AG09319 (cell line): ENCODE results near the gene FMC1.
A peak's percentile ranks its signal among the peaks of the same experiment; 100 is the strongest.

Experiments used
- DNase-seq: peaks from one replicate; pipeline ENCODE4 v3.0.0-alpha.2; 2010; ENCODE audit warnings: low read depth; ENCODE audit errors: extremely low read depth
- TF ChIP-seq, protein P1 (sequence below): IDR thresholded peaks from 2 replicates; pipeline ENCODE4 v1.5.1; 2011; ENCODE audit warnings: low read depth, mild to moderate bottlenecking, inconsistent platforms, low read length, moderate library complexity

Gene FMC1

DNA sequence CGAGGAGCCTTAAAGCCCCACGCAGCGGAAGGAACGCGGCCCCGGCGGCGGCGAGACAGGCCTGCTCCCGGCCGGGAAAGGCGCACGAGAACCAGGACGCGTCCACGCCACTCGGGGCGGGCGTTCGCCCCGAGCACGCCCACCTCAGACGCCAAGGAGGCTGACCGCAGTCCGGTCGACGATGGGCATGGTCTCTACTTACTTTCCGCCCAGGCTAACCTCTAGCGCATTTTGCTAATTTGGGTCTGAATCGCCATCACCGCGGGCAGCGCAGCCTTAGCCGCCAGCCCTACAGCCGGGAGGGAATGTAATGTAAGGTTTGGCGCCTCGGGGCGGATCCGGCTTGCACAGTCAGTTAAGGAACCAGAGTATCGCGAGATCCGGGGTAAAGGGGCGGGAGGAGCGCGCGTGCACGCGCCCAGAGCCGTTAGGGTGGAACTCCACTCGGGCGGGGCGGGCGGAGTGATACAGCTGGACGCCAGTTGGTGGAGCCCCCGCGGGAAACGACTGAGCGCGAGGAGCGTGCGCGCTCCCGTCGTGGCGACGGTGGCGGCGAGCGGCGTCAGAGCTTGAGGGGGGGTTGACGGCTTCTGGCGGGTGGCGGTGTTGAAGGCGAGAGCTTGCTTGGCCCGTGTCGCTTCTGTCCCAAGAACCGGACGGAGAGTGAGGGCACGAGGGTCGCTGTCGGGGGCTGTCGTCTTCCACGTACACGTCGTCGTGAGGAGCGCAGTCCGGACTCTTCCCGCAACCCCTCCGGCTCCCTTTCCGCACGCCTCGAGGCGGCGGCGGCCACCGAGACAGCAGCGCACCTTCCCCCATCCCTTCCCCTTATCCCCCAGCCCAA lies 18.5 kb downstream of the FMC1 start, which contains the start of gene LUC7L2:
Gene LUC7L2 (plus strand): TSS at position 529 of the 844 bp plus-strand sequence. CDS start 368 bp downstream, outside the sequence.
- TF ChIP-seq, protein P1, sequence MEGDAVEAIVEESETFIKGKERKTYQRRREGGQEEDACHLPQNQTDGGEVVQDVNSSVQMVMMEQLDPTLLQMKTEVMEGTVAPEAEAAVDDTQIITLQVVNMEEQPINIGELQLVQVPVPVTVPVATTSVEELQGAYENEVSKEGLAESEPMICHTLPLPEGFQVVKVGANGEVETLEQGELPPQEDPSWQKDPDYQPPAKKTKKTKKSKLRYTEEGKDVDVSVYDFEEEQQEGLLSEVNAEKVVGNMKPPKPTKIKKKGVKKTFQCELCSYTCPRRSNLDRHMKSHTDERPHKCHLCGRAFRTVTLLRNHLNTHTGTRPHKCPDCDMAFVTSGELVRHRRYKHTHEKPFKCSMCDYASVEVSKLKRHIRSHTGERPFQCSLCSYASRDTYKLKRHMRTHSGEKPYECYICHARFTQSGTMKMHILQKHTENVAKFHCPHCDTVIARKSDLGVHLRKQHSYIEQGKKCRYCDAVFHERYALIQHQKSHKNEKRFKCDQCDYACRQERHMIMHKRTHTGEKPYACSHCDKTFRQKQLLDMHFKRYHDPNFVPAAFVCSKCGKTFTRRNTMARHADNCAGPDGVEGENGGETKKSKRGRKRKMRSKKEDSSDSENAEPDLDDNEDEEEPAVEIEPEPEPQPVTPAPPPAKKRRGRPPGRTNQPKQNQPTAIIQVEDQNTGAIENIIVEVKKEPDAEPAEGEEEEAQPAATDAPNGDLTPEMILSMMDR = no peak
- DNase-seq = peak; percentile 97

DNA sequence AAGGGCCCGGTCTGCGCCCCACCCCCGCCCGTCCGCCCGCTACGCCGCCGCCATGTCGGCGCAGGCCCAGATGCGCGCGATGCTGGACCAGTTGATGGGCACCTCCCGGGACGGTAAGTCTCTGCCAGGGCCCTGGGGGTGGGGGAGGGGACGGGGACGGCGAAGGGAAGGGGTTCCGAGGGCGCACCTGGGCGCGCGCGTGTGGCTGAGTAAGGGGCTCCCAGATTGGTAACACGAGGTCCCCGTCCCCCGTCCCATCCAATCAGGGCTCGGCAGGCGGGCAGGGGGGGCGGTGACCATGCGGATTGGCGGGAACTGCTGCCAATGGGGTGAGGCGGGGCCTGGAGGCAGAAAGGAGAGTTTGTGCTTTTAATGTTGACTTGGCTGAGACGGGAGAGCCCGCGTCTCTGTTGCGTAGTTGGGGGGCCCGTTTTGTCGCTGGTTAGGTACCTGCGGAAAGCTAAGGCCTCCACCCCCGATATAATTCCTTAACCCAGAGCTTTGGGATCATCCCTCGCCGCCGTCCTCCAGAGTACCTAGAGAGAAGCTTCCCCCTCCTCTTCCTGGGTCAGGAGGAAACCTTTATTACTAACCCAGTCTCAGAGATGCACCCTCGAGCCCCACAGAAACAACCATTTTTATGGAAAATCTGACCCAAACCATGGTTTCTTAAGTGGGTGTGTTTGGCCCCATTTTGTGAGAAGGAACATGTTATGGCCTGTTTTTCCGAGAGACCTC lies 19.2 kb downstream of the FMC1 start:
- peak; percentile 83 for DNase-seq

DNA sequence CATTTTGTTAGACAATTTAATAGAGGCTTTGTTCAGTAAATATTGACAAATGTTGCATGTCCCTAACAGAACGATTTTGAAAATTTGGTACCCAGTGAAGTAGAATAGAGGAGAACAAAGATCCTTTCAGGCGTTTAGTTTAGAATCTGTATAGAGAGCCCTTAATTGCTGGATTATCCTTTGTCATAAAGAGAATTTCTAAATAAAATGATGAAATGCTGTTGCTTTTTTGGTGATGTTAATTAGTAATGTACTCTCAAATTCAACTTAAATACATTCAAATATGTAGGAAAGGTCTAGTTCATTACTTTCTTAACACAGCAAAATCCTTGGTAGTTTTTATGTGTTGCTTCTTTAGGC lies 19.8 kb downstream of the FMC1 start:
- TF ChIP-seq, protein P1 = no peak
- DNase-seq = no peak

More for the DNA sequence above, 19.2 kb downstream of the FMC1 start:
- TF ChIP-seq, protein P1 = no peak

DNA sequence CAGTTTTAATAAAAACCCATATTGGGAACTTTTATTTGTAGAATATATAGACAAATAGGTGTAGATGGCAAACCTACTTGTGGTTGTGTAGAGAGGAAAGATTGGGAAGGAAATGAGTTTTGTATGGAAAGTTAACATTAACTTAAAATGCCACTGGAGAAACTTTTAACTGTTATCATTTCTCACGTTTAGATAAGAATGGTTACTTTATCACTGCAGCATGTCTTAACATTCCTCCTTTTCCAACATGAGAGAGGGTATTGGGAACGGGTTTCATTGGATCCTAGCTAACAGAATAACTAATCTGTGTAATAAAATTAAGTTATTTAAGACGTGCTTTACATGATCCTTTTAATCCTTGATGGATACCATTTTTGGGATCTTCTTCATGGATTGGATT lies 20.4 kb downstream of the FMC1 start:
- TF ChIP-seq, protein P1 = no peak
- DNase-seq = no peak

DNA sequence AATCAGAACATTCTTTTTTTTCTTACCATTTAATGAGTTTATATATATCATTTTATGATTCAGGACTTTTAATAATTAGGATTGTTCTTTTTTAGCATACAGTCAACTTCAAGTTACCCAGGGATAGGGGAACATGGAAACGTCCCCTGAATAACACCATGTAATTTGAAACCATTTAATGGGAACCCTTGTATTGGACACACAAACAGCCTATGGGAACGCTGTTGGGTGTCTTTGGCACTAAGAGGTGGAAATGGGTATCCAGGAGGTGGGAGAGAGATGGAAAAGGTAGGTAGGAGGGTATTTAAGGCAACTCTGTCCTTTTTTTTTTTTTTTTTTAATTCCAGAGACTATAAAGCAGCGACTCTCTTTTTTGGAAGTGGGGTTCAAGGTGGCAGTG lies 21.2 kb downstream of the FMC1 start:
- TF ChIP-seq, protein P1 = no peak
- DNase-seq = no peak

DNA sequence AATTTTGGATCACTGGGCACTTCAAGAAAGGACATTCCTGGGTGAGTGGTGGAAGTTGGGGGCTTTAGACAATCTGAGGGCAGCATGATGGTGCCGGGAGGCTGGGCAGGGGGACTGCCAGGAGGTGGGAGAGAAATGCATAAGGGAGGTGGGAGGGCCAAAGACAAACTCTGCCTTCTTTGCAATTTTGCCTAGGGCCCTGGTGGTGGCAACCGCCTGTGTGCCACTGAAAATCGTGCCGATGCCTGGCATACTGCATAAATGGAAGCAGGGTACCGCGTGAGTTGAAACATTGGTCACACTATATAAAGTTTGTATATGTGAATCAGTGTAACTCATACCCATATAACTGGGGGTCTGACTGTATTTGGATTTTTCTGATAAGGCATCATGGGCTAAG lies 21.8 kb downstream of the FMC1 start:
- TF ChIP-seq, protein P1 = no peak
- no peak for DNase-seq

DNA sequence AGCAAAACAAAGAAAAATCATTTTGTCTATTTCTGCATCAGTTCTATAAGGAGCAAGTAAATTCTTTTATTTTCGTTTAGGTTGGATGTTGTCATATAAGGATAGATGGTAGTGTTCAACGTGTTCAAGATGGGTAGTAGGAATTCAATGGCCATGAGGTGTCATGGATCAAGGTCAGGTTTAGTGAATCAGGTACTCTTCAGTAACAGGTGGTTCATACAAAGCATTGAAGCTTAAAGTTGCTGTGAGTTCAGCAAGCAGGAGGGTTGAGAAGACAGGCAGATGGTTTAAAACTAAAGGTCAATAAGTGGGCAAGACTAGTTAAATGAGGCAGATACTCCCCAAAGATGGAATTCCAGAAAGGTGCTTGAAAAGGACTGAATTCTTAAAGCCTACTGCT lies 24.2 kb downstream of the FMC1 start:
- TF ChIP-seq, protein P1 = no peak
- DNase-seq = no peak
